Measurements from ENCODE around the gene SALL1. TPM values are rescaled to one million over a fixed set of nuclear protein-coding genes. Genes with fewer than 3 reads are reported as not detected.

Gene SALL1
- total RNA-seq, 2 experiments from 2014 or later: not detected

DNA sequence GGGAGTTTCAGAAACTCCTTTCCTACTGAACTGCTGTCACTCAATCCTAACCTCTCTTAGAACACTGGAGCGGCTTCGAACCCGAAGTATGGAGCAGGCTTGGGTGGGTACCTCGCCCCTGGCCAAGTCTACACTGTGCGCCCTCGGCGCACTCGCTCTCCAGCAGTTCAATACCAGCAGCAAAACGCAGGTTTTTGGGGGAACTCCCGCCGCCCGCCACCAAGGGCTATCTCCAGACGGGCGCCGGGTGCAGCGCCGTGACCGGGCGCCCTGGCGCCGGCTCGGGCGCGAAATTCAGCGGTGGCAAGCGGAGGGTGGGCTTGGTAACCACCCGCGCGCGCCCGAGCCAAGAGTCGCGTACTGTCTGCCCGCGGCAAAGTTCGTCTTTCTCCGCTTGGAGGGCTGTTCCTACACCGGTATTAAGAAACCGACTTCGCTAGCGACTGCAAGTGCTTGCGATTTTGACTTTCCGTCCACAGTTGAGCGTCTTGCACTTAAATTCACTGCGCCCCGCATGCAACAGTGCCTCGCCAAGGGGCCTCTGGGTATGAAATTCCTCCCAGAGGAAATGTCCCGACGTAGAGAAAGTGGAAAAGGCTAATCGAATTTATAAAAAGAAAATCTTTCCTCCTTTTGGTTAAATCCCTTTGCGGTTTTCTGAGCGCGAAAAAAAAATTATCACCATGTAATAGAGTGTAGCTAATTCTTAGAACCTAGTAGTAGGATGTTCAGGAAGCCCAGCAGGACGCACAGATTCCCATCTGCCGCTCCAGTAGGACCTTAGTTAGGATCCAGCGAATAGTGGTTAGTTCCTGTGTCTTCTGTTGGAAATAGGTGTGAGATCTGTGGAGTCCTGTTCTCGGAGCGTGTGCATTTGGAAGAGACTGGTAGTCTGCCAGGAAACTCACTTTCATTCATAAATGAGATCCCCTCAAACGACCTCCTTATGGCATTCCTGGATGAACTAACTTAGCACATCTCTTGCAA is 5.0 kb upstream of the SALL1 start:
- ATAC-seq (no peak), DNase-seq (no peak)
- Mint-ChIP-seq H3K27me3 (peaks cover 62% of the 10 kb centered on the region), H3K9me3 (ENCODE audit: low read depth) (no peaks in the 10 kb centered on the region), H3K27ac (no peak overlapping the region), H3K4me1 (peaks cover 10% of the 10 kb centered on the region), H3K4me3 (no peak overlapping the region), H3K36me3 (ENCODE audit: low read depth) (peaks cover 5% of the 10 kb centered on the region)
- intact Hi-C loops (cut with DNase I, micrococcal nuclease): no loop called here
- ChIA-PET POLR2A (no interaction called here), CTCF (interaction anchor here (0.5 kb wide), 1 partner anchor 201 kb away, joined by 4 read pairs; no protein-coding TSS in a partner anchor)

DNA sequence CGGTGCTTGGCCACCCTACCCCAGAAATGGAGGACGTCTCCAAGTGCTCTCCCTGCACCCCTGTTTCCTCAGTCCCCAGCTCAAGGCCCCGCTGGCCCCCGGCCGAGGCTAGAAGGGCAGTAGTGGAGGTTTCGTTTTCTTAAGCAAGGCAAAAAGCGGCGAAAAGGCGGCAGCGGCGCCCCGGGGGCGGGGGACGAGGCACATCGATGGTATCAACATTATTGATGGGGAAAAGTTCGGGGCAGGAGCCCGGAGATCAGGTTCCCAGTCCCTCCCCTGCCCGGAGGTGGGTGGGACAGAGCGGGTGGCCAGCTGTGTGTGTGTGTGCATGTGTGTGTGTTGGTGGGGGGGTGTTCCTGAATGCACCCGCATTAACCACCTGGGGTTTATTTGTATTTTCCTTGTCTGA is 4.1 kb upstream of the SALL1 start:
- POLR2A ChIA-PET: no interaction called here
- peaks cover 12% of the 10 kb centered on the region for H3K4me1 Mint-ChIP-seq

DNA sequence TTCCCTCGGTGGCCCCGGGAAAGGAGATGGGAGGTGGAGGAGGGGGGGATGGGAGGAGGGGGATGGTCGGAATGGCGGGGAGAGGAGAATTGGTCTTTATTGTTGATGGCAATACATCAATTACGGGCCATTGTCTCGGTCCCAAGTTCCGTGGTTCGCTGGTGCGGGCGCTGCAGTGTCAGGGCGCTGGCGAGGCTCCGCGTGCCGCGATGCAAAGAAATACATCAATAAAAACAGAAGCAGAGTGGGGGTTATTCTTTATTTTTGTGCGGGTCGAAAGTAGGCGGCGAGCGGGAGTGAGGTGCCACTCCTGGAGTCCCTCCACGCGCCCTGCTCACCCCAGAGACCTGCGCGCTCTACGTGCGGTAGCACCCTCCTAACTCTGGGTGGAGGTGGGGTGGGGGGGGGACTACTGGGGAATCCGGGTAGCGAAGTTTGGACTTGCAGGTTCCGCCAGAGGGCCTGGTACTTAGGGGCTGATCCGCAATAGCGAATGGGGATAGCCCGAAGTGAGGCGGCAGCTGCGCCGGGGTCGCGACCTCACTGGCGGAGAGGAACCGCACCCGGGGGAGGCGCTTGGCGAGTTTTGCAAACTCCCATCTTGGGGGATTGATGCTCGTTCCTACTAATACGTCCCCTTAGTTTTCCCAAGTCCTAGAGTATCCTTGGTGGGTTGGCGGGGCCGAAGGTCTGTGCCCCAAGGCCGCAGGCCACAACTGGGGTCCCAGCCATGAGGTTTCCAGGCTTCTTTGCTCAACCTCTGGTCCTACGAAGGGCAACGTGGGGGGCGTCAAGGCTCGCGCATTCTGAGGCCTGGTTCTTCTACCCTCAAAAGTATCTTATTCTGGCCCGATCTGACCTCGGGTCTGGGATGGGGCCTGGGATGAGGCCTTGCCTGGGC is 3.5 kb upstream of the SALL1 start:
- H3K4me3 Mint-ChIP-seq: no peak overlapping the region
- H3K27me3 Mint-ChIP-seq: peaks cover 64% of the 10 kb centered on the region
- H3K36me3 Mint-ChIP-seq (ENCODE audit: low read depth): peaks cover 5% of the 10 kb centered on the region
- ChIA-PET POLR2A (no interaction called here), CTCF (interaction anchor here (0.7 kb wide), 1 partner anchor 1185 kb away, joined by 3 read pairs; no protein-coding TSS in a partner anchor)
- ATAC-seq (no peak), DNase-seq (no peak)
- intact Hi-C loops (cut with DNase I, micrococcal nuclease): loop anchor here in 1 of 2 experiments (5.0 kb wide), 1 partner anchor 1877 kb away; no protein-coding TSS in a partner anchor
- no peaks in the 10 kb centered on the region for H3K9me3 Mint-ChIP-seq (ENCODE audit: low read depth)
- peaks cover 12% of the 10 kb centered on the region for H3K4me1 Mint-ChIP-seq
- no peak overlapping the region for H3K27ac Mint-ChIP-seq

More for the DNA sequence above, 4.1 kb upstream of the SALL1 start:
- intact Hi-C loops (cut with DNase I, micrococcal nuclease): no loop called here
- ATAC-seq (no peak), DNase-seq (no peak)
- CTCF ChIA-PET: interaction anchor here (0.5 kb wide), 1 partner anchor 200 kb away, joined by 4 read pairs; no protein-coding TSS in a partner anchor
- H3K27ac Mint-ChIP-seq: no peak overlapping the region
- H3K36me3 Mint-ChIP-seq (ENCODE audit: low read depth): peaks cover 5% of the 10 kb centered on the region
- no peaks in the 10 kb centered on the region for H3K9me3 Mint-ChIP-seq (ENCODE audit: low read depth)
- H3K27me3 Mint-ChIP-seq: peaks cover 64% of the 10 kb centered on the region
- no peak overlapping the region for H3K4me3 Mint-ChIP-seq

DNA sequence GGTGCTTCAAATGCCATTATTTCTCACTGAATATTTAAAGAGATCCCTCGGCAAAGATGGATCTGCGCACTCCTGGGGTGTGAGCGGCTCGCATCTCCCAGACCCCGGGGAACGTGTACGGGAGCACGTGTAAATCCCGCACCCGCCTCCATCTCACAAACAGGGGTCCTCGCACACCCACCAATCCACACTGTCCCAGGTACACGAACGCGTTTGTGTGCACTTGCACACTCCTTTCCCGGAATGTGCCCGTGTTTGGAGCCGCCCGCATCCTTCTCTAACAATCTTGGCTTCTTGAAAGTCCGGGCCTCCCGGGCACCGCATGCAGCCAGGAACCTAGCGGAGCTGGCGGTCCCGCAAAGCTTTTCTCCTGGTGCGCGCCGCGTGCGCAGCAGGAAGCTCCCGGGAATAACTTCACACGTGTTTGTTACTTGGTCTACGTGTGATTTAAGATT is 2.5 kb upstream of the SALL1 start:
- DNase-seq: no peak
- ChIA-PET POLR2A (no interaction called here), CTCF (interaction anchor here (0.7 kb wide), 1 partner anchor 1184 kb away, joined by 3 read pairs; no protein-coding TSS in a partner anchor)
- H3K36me3 Mint-ChIP-seq (ENCODE audit: low read depth): peaks cover 5% of the 10 kb centered on the region
- H3K27me3 Mint-ChIP-seq: peaks cover 66% of the 10 kb centered on the region
- ATAC-seq: no peak
- peaks cover 12% of the 10 kb centered on the region for H3K4me1 Mint-ChIP-seq
- intact Hi-C loops (cut with DNase I, micrococcal nuclease): loop anchor here in 1 of 2 experiments (5.0 kb wide), 1 partner anchor 1876 kb away; no protein-coding TSS in a partner anchor
- H3K9me3 Mint-ChIP-seq (ENCODE audit: low read depth): no peaks in the 10 kb centered on the region
- no peak overlapping the region for H3K27ac Mint-ChIP-seq
- no peak overlapping the region for H3K4me3 Mint-ChIP-seq

DNA sequence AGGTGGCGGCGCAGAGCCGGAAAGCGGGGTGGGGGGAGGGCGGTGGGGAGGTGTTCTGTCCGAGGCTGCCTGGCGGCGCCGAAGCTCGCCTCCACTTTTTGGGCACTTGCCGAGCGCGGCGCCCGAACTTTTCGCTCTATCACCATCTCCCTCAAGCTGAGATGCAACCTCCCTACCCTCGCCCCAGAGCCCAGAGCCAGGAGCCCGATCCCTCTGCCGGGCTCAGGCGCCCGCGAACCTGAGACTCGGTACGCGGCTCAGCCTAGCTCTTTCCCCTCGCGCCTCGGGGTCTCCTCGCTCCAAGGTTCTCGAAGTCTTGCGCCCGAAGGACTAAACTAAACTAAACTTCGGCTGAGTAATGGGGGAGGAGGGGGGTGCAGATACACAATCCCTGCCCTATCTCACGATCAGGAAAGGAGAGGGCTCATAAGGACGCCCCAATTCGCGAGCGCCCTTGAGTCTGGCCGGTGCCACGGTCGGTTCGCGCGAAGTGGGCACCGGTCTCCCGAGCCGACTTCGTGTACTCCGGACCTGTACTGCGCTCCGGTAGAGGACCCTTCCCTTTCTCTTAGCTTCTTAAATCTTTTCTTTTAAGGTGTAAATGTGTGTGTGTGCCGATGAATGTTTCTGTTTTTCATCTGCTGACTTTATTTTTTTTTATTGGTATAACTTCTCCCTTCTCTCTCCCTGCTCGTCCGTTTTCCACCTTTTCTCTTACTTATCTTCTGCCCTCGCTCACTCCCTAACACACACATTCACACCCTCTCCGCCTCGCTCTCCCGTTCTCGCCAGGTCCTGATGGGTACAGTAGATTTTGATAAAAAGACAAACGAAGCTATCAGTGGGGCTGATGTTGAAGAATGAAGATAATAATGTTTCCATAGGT is 1.9 kb upstream of the SALL1 start:
- ATAC-seq: no peak
- no peak for DNase-seq
- Mint-ChIP-seq H3K4me1 (peaks cover 12% of the 10 kb centered on the region), H3K9me3 (ENCODE audit: low read depth) (no peaks in the 10 kb centered on the region), H3K27me3 (peaks cover 69% of the 10 kb centered on the region), H3K36me3 (ENCODE audit: low read depth) (peaks cover 5% of the 10 kb centered on the region), H3K4me3 (no peak overlapping the region), H3K27ac (no peak overlapping the region)
- ChIA-PET CTCF (no interaction called here), POLR2A (no interaction called here)
- intact Hi-C loops (cut with DNase I, micrococcal nuclease): loop anchor here in 1 of 2 experiments (5.0 kb wide), 1 partner anchor 1876 kb away; no protein-coding TSS in a partner anchor

DNA sequence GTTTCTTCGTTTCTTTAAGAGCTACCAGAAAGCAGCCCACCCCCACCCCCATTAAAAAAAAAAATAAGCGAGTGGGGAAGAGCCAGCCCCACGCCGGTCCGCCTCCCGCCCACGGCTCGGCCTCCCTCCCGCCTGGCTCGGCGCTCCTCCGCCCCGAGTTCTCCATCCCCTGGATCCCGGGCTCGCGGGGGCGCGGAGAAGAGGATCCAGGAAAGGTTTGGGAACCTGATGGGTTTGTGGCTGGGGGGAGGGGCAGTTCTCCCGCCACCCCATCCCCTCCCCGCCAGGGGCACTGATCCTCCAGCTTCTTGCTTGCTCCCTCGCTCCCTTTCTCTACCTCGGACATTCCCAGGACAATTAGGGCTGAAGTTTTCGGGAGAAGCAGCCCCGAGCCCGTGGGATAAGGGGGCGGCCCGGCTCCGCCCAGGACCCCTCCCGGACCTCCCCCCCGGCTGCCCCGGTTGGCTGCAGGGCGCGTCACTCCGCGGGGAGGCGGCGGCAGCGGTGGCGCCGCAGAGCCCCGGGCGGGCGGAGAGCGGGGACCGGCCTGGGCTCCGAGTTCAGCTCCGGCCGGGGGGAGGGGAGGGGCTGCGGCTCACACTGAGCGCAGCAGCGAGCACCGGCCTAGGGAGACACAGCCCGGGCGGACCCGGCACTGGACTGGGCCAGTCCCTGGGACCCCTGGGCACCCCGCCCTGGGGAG is 1.0 kb upstream of the SALL1 start:
- Mint-ChIP-seq H3K27ac (no peak overlapping the region), H3K27me3 (peaks cover 66% of the 10 kb centered on the region), H3K4me1 (peaks cover 12% of the 10 kb centered on the region), H3K4me3 (no peak overlapping the region), H3K9me3 (ENCODE audit: low read depth) (no peaks in the 10 kb centered on the region), H3K36me3 (ENCODE audit: low read depth) (peaks cover 5% of the 10 kb centered on the region)
- DNase-seq (no peak), ATAC-seq (no peak)
- POLR2A ChIA-PET: no interaction called here
- intact Hi-C loops (cut with DNase I, micrococcal nuclease): loop anchor here in 1 of 2 experiments (5.0 kb wide), 1 partner anchor 1875 kb away; no protein-coding TSS in a partner anchor
- CTCF ChIA-PET: no interaction called here

DNA sequence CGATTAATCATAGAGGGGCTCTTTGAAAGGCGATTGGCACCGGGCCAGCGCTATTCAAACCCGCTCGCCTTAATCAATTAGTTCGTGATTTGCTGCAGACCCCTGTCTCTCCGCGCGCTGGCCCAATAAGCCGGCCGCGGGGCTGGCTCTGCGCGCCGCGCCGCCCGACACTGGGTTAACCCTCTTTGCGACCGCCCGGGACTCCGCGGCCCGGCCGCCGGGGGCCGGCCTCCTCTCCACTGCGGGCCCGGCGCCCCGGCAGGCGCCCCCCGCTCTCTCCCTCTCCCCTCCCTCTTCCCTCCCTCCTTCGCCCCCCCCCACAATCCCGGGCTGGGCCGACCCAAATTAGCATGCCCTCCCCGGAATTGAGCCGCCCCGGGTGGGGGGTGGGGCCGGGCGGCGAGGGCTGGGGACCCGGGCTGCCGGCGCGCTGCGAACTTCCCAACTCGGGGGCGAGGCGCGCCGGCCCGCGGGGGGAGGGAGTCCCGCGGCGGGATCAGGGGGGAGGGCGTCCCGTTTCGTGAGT is 428 bp upstream of the SALL1 start:
- ChIA-PET POLR2A (no interaction called here), CTCF (no interaction called here)
- H3K9me3 Mint-ChIP-seq (ENCODE audit: low read depth): no peaks in the 10 kb centered on the region
- peaks cover 63% of the 10 kb centered on the region for H3K27me3 Mint-ChIP-seq
- DNase-seq (no peak), ATAC-seq (no peak)
- no peak overlapping the region for H3K4me3 Mint-ChIP-seq
- peaks cover 12% of the 10 kb centered on the region for H3K4me1 Mint-ChIP-seq
- H3K27ac Mint-ChIP-seq: no peak overlapping the region
- H3K36me3 Mint-ChIP-seq (ENCODE audit: low read depth): peaks cover 5% of the 10 kb centered on the region
- intact Hi-C loops (cut with DNase I, micrococcal nuclease): loop anchor here in 1 of 2 experiments (5.0 kb wide), 1 partner anchor 1874 kb away; no protein-coding TSS in a partner anchor

DNA sequence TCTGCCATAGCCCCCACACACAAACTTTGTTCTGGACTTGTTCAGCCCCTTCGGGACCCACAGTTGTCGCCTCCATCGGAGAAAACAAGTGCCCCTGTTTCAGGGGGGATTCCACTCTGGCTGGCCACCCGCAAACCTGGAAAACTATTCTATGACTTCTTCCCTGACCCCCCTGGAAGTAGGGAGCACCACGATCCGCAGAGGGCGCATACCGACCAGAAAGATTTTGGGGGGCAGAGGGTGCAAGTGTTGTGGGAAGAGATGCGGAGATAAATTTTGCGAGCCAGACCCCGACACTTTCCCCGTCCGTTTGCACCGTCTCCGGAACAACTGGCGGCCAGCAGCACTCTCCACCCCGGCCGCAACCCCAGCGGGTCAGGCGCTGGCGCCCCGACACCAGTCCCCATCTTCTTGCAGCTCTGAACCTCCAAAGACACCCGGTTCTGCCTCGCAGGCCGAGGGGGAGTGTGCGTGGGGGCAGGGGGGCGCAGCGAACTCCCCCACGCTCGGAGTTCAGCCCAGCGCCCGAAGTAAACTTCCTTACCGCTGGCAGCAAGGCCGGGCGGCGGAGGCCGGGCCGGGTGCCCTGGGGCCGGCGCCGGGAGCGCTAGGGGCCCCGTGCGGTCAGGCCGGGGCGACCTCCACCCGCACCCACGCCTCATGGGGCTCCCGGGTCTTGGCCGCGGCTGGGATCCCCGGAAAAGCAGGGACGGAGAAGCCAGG is 744 bp downstream of the SALL1 start:
- Mint-ChIP-seq H3K4me3 (no peak overlapping the region), H3K27ac (no peak overlapping the region), H3K36me3 (ENCODE audit: low read depth) (peaks cover 5% of the 10 kb centered on the region), H3K27me3 (peaks cover 62% of the 10 kb centered on the region), H3K4me1 (peaks cover 12% of the 10 kb centered on the region), H3K9me3 (ENCODE audit: low read depth) (no peaks in the 10 kb centered on the region)
- intact Hi-C loops (cut with DNase I, micrococcal nuclease): loop anchor here in 1 of 2 experiments (5.0 kb wide), 1 partner anchor 1873 kb away; no protein-coding TSS in a partner anchor
- POLR2A ChIA-PET: no interaction called here
- no peak for DNase-seq
- ATAC-seq: no peak
- CTCF ChIA-PET: no interaction called here

DNA sequence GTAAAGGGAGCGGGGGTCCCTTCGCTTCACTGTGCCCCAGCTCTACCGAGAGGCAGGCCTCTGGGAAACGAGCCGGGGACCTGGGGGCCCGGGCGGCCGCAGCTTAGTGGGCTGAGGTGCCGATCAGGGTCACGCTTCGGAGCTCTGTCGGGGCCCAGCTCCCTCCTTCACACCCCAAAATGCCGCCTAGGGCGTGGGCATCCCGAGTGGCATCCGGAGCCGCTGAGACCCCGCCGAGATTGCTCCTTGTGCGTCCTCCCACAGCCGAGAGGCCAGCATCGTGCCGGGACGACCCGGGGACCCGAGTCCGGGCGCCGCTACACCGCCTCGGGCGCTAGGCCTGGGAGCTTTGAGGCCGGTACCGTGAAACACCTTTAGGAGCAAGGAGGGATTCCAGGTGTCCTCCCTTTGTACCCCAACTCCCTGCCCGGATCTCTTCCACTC is 1.3 kb downstream of the SALL1 start:
- intact Hi-C loops (cut with DNase I, micrococcal nuclease): loop anchor here in 1 of 2 experiments (5.0 kb wide), 1 partner anchor 1872 kb away; no protein-coding TSS in a partner anchor
- ATAC-seq (no peak), DNase-seq (no peak)
- POLR2A ChIA-PET: no interaction called here
- H3K4me1 Mint-ChIP-seq: peaks cover 10% of the 10 kb centered on the region
- H3K4me3 Mint-ChIP-seq: no peak overlapping the region
- H3K9me3 Mint-ChIP-seq (ENCODE audit: low read depth): no peaks in the 10 kb centered on the region
- H3K27me3 Mint-ChIP-seq: peaks cover 56% of the 10 kb centered on the region
- H3K36me3 Mint-ChIP-seq (ENCODE audit: low read depth): peaks cover 5% of the 10 kb centered on the region
- CTCF ChIA-PET: no interaction called here
- no peak overlapping the region for H3K27ac Mint-ChIP-seq
